Gastroesophageal sphincter (tissue), 4 donors: Measurements from ENCODE around the gene C17orf107. TPM values are rescaled to one million over a fixed set of nuclear protein-coding genes. Genes with fewer than 3 reads are reported as not detected.
A peak's percentile ranks its signal among the peaks of the same experiment; 100 is the strongest.

ENCODE experiments used
- ATAC-seq: fragments of 150-250 bp; one replicate; pipeline ENCODE4 v1.9.1; 2016; ENCODE audit warnings: mild to moderate bottlenecking, moderate library complexity
- H3K27ac ChIP-seq, 4 donors: fragments of 200-600 bp; sonication (generic) in 3 of 4; 1 replicate in 3 of 4; 2 replicates in 1 of 4; pipeline ENCODE4 v1.5.1; 2016 to 2019
- H3K27me3 ChIP-seq: fragments of 200-600 bp; sonication (generic); one replicate; pipeline ENCODE4 v1.5.1; 2019
- H3K36me3 ChIP-seq, 2 donors: fragments of 200-600 bp; sonication (generic); one replicate each; pipeline ENCODE4 v1.5.1; 2019; ENCODE audit warnings: control low read depth in 1 of 2
- H3K4me1 ChIP-seq, 3 donors: fragments of 200-600 bp; sonication (generic); 1 replicate in 2 of 3; 2 replicates in 1 of 3; pipeline ENCODE4 v1.5.1; 2016 to 2019; ENCODE audit warnings: control low read depth in 2 of 3
- H3K4me3 ChIP-seq, 2 donors: fragments of 200-600 bp; sonication (generic); one replicate each; pipeline ENCODE4 v1.5.1; 2019; ENCODE audit warnings: mild to moderate bottlenecking in 1 of 2, moderate library complexity in 1 of 2
- H3K9me3 ChIP-seq, 3 donors: fragments of 200-600 bp; sonication (generic); one replicate each; pipeline ENCODE4 v1.5.1; 2017 to 2019; ENCODE audit warnings: control low read depth in 2 of 3
- EP300 ChIP-seq: sonication (generic); formaldehyde crosslinking; IDR thresholded peaks from one replicate; pipeline ENCODE4 v1.6.1; 2017; ENCODE audit warnings: antibody characterized with exemption, mild to moderate bottlenecking
- POLR2A ChIP-seq, 2 donors: fragments of 450-650 bp; IDR thresholded peaks; one replicate each; pipeline ENCODE4 v1.6.1; 2017; ENCODE audit warnings: antibody characterized with exemption in 2 of 2, mild to moderate bottlenecking in 2 of 2, moderate library complexity in 1 of 2
- POLR2AphosphoS5 ChIP-seq: sonication (generic); formaldehyde crosslinking; IDR thresholded peaks from one replicate; pipeline ENCODE4 v1.6.1; 2017; ENCODE audit warnings: antibody characterized with exemption
- WGBS, 2 donors: methylation state at CpG; one replicate each; pipeline ENCODE4 v1.1.5; 2018; ENCODE audit warnings: low coverage in 1 of 2; 5-methylcytosine and 5-hydroxymethylcytosine counted together
- total RNA-seq, 4 donors: library from RNA; depleted of rRNA; stranded (reverse); fragments of >200 nt; gene quantifications; one replicate each; pipeline ENCODE4 v1.1.0, GENCODE V29; 2016
- TF ChIP-seq, protein P1 (sequence below), 4 experiments: fragments of 200-600 bp in 2 of 4; fragments of 450-650 bp in 2 of 4; sonication (generic) in 1 of 4; IDR thresholded peaks; one replicate each; pipeline ENCODE4 v1.5.1; 2017 to 2019; ENCODE audit warnings: antibody characterized with exemption in 4 of 4, mild to moderate bottlenecking in 2 of 4, moderate library complexity in 2 of 4

The C17orf107 gene
- total RNA-seq, 4 donors from 2014 or later, result 0.30 to 0.81 (median 0.68) TPM

DNA sequence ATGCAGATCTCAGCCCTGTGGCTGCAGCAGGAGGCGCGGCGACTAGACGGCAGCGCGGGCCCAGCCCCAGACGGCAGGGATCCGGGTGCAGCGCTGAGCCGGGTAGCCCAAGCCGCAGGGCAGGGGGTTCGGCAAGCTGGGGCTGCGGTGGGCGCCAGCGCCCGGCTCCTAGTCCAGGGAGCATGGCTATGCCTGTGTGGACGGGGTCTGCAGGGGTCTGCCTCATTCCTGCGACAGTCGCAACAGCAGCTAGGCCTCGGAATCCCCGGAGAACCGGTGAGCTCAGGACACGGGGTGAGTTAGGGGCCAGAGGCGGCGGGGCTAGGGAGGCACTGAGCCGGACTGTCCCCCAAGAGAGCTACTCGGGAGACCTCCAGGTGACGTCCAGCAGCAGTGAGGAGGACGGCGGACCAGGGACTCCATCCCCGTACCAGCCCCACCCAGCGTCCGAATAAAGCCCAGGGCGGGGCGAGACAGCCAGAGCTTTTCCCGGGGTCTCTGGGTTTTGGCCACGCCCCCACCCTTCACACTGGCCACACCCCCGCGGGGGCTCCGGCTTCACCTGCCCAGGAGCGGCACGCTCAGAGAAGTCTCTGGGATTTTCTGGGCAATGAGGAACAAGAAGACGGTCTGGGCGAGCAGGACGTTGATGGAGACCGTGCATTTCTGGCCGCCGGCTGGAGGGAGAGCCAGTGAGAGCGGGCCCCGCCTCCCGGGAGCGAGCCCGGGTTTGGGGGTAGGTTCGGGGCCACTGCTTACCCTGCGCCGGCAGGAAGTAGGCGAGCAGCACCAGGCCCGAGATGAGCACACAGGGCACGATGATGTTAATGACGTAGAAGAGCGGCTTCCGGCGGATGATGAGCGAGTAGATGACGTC is 1.1 kb downstream of the C17orf107 start:
- H3K27me3 ChIP-seq, result peaks cover 48% of the 10 kb centered on the region
- no peak for ATAC-seq
- TF ChIP-seq EP300, result no peak
- no peak for TF ChIP-seq POLR2AphosphoS5
- TF ChIP-seq, protein P1, sequence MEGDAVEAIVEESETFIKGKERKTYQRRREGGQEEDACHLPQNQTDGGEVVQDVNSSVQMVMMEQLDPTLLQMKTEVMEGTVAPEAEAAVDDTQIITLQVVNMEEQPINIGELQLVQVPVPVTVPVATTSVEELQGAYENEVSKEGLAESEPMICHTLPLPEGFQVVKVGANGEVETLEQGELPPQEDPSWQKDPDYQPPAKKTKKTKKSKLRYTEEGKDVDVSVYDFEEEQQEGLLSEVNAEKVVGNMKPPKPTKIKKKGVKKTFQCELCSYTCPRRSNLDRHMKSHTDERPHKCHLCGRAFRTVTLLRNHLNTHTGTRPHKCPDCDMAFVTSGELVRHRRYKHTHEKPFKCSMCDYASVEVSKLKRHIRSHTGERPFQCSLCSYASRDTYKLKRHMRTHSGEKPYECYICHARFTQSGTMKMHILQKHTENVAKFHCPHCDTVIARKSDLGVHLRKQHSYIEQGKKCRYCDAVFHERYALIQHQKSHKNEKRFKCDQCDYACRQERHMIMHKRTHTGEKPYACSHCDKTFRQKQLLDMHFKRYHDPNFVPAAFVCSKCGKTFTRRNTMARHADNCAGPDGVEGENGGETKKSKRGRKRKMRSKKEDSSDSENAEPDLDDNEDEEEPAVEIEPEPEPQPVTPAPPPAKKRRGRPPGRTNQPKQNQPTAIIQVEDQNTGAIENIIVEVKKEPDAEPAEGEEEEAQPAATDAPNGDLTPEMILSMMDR (IDR thresholded peaks at IDR 0.05), result no peak
- no peak for TF ChIP-seq POLR2A (IDR thresholded peaks at IDR 0.05)
- peaks cover 0 to 37% (median 11%) of the 10 kb centered on the region in 3 donors for H3K4me1 ChIP-seq
- peak overlapping the region in 1 of 4 donors; percentile 67 for H3K27ac ChIP-seq
- H3K36me3 ChIP-seq, result peaks cover 0 to 23% of the 10 kb centered on the region in 2 donors
- WGBS, 2 donors, result no CpG with 5 or more reads among the region's 65 CpGs
- no peaks in the 10 kb centered on the region for H3K9me3 ChIP-seq
- peak overlapping the region in 1 of 2 donors; percentile 55 for H3K4me3 ChIP-seq

DNA sequence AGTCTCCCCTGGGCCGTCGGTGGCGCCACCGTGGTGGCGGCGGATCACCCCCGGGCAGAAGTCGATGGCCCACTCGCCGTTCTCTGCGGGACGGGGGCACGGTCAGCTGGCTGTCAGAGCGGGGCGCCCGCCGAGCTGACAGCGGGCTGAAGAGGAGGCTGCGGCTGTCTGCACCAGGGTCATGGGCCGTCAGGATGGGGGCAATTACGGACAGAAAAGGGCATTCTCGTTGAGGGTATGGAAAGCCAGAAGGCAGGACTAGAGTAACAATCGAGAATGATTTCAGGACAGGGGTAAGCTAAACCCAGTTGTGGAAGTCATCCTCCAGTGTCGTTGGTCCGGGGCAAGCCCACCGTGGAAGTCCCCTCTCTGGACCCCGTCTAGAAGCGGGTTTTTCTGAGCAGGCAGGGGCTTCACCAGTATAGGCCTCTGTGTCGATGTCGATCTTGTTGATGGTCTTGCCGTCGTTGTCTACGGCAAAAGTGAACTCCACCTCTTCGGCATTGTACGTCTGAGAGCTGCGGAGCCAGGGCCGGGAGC is 1.8 kb downstream of the C17orf107 start:
- H3K9me3 ChIP-seq, result no peaks in the 10 kb centered on the region
- H3K27me3 ChIP-seq, result peaks cover 48% of the 10 kb centered on the region
- 78% methylated on average over 6 of the region's 37 CpGs; no CpG with 5 or more reads in 1 of the 2 donors for WGBS, 2 donors
- ATAC-seq, result no peak
- TF ChIP-seq EP300, result no peak
- TF ChIP-seq, protein P1 (IDR thresholded peaks at IDR 0.05), result no peak
- no peak for TF ChIP-seq POLR2AphosphoS5
- H3K4me3 ChIP-seq, result peak overlapping the region in 1 of 2 donors; percentile 55
- H3K36me3 ChIP-seq, result peaks cover 0 to 16% of the 10 kb centered on the region in 2 donors
- H3K4me1 ChIP-seq, result peaks cover 0 to 37% (median 11%) of the 10 kb centered on the region in 3 donors
- peak overlapping the region in 2 of 4 donors; percentile 31 to 67 for H3K27ac ChIP-seq

DNA sequence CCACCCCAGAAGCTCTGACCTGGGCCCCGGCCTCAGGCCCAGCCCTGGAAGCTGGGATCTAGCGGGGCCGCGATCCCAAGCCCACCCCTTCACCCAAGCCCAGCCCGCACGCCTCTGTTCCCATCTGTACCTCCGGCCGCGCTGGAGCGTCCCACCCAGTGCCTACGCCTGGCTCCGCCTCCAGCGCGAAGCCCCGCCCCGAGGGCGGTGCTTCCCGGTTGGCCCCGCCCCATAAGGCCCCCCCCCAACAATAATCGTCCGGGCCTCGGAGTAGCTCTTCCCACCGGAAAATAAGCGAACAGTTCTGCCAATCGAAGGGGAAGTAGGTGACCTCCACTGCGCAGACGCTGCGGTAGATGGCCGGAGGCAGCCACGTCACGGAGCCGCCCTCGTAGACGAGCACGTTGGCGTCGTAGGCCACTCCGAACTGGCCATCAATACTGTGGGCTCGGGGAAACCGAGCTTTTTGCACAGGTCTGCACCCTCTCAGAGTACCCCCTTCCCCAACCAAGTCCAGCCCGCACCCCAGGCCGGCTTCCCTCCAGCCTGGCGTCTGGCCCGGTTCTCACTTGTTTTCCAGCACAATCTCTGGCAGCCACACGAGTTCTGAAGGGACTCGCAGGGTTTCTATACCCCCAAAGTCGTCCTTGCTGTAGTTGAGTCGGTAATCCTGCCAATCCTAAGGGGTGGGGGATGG is 2.5 kb downstream of the C17orf107 start:
- Histone ChIP-seq H3K27ac (peak overlapping the region in 2 of 4 donors; percentile 51 to 67), H3K9me3 (no peaks in the 10 kb centered on the region), H3K27me3 (peaks cover 48% of the 10 kb centered on the region), H3K36me3 (peaks cover 0 to 9% of the 10 kb centered on the region in 2 donors), H3K4me3 (peak overlapping the region in 1 of 2 donors; percentile 55), H3K4me1 (peaks cover 0 to 37% (median 11%) of the 10 kb centered on the region in 3 donors)
- no peak for TF ChIP-seq POLR2AphosphoS5
- TF ChIP-seq, protein P1 (IDR thresholded peaks at IDR 0.05), result no peak
- no peak for TF ChIP-seq POLR2A (IDR thresholded peaks at IDR 0.05)
- TF ChIP-seq EP300, result no peak
- WGBS, 2 donors, result 28 to 30% methylated on average over 2 to 5 of the region's 48 CpGs
- peak; percentile 16 for ATAC-seq

DNA sequence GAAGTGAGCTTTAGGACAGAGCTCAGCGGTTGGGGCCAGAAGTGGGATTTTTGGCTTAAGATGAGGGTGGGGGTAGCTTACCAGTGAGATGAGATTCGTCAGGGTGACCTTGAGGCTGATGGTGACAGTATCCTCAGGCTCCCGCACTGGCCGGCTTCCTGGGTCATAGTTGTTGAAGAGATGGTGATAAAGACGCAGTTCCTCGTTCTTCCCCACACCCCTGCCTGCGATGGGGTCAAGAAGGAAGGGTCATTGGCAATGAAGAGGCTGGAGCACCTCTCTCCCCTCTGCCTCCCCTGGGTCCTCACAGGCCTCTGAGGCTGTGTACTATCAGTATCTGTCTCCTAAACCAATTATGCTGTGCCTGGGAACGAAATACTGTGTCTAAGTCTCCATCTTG is 3.2 kb downstream of the C17orf107 start:
- peak overlapping the region in 2 of 4 donors; percentile 51 to 67 for H3K27ac ChIP-seq
- TF ChIP-seq POLR2A (IDR thresholded peaks at IDR 0.05) (no peak), EP300 (no peak), POLR2AphosphoS5 (no peak)
- TF ChIP-seq, protein P1 (IDR thresholded peaks at IDR 0.05), result no peak
- H3K36me3 ChIP-seq, result peaks cover 0 to 2% of the 10 kb centered on the region in 2 donors
- peaks cover 48% of the 10 kb centered on the region for H3K27me3 ChIP-seq
- H3K4me3 ChIP-seq, result no peak overlapping the region
- ATAC-seq, result no peak
- no peaks in the 10 kb centered on the region for H3K9me3 ChIP-seq
- WGBS, 2 donors, result 73 to 78% methylated on average over 7 of the region's 8 CpGs
- peaks cover 0 to 37% (median 11%) of the 10 kb centered on the region in 3 donors for H3K4me1 ChIP-seq
